Mesothelial cell of epicardium (in vitro differentiated cells): Measurements from ENCODE around the gene GLE1. TPM values are rescaled to one million over a fixed set of nuclear protein-coding genes. Genes with fewer than 3 reads are reported as not detected.
A peak's percentile ranks its signal among the peaks of the same experiment; 100 is the strongest.
"Not testable (repeated sequence)": the region's sequence is repeated elsewhere in the genome, so short reads cannot be mapped to it uniquely, and the experiment has no call there.

ENCODE experiments used
- DNase-seq, 2 experiments: peaks; one replicate each; pipeline ENCODE4 v3.0.0; 2021; ENCODE audit warnings: low spot score in 2 of 2; ENCODE audit not compliant: unreplicated experiment in 2 of 2
- H3K27ac Mint-ChIP-seq: 2 replicates; pipeline ENCODE4 v1.8.0; 2021; ENCODE audit warnings: mixed read lengths
- H3K27me3 Mint-ChIP-seq: 2 replicates; pipeline ENCODE4 v1.8.0; 2021; ENCODE audit warnings: low read depth, mixed read lengths
- H3K36me3 Mint-ChIP-seq: 2 replicates; pipeline ENCODE4 v1.8.0; 2021; ENCODE audit warnings: mixed read lengths
- H3K4me1 Mint-ChIP-seq: 2 replicates; pipeline ENCODE4 v1.8.0; 2021; ENCODE audit warnings: mixed read lengths
- H3K4me3 Mint-ChIP-seq: 2 replicates; pipeline ENCODE4 v1.8.0; 2021; ENCODE audit warnings: mild to moderate bottlenecking, moderate library complexity, mixed read lengths
- H3K9me3 Mint-ChIP-seq: 2 replicates; pipeline ENCODE4 v1.8.0; 2021; ENCODE audit warnings: mixed read lengths
- CTCF ChIP-seq: fragments of 200-600 bp; sonication (generic); IDR thresholded peaks from one replicate; pipeline ENCODE4 v1.5.0; 2021; ENCODE audit warnings: antibody characterized with exemption; ENCODE audit not compliant: unreplicated experiment
- total RNA-seq: library from RNA; stranded (reverse); gene quantifications from 3 replicates; pipeline ENCODE4 v1.2.1, GENCODE V29; 2021

Gene GLE1
- total RNA-seq, 1 donor from 2014 or later: 15.6 TPM

DNA sequence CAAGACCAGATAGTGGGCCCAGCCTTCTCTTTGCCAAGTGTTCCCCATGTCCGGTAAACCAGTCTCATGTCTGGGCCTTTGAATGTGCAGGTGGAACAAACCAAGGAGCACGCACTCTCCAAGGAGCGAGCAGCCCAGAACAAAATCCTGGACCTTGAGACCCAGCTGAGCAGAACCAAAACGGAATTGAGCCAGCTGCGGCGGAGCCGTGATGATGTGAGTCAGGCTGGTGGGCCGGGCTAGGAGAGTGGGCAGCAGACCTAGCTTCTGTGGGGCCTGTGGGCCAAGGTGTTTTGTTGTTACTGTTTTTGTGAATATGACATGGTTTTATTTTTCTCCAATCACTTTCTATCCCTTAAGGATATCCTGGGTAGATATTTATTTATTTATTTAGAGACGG, 5.6 kb upstream of the GLE1 start:
- Mint-ChIP-seq H3K9me3 (no peaks in the 10 kb centered on the region), H3K4me3 (no peak overlapping the region), H3K4me1 (peaks cover 7% of the 10 kb centered on the region), H3K36me3 (peaks cover 18% of the 10 kb centered on the region), H3K27ac (no peak overlapping the region), H3K27me3 (no peaks in the 10 kb centered on the region)
- DNase-seq: no peak
- TF ChIP-seq CTCF: no peak

GRCh38 chr9:128499920-128500319, 4.6 kb upstream of the GLE1 start:
- no peaks in the 10 kb centered on the region for H3K9me3 Mint-ChIP-seq

DNA sequence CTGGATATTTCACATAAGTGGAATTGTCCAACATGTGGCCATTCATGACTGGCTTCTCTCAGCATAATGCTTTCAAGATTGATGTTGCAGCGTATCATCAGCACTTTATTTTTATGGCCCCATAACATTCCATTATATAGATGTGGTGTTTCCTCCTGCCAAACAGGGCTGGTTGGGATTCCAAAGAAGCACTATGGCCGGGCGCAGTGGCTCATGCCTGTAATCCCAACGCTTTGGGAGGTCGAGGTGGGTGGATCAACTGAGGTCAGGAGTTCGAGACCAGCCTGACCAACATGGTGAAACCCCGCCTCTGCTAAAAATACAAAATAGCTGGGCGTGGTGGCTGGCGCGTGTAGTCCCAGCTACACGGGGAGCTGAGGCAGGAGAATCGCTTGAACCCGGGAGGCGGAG, 1.1 kb upstream of the GLE1 start:
- Mint-ChIP-seq H3K4me3 (peak overlapping the region; percentile 100), H3K36me3 (peaks cover 13% of the 10 kb centered on the region)
- not testable (repeated sequence) for H3K9me3 Mint-ChIP-seq

More at GRCh38 chr9:128499920-128500319, 4.6 kb upstream of the GLE1 start:
- no peaks in the 10 kb centered on the region for H3K27me3 Mint-ChIP-seq
- no peak for DNase-seq
- H3K27ac Mint-ChIP-seq: no peak overlapping the region
- no peak overlapping the region for H3K4me3 Mint-ChIP-seq
- H3K36me3 Mint-ChIP-seq: peaks cover 18% of the 10 kb centered on the region
- H3K4me1 Mint-ChIP-seq: peaks cover 8% of the 10 kb centered on the region
- no peak for TF ChIP-seq CTCF

GRCh38 chr9:128503870-128504269, 649 bp upstream of the GLE1 start:
- H3K27ac Mint-ChIP-seq: peak overlapping the region; percentile 71
- H3K9me3 Mint-ChIP-seq: no peaks in the 10 kb centered on the region
- peaks cover 12% of the 10 kb centered on the region for H3K36me3 Mint-ChIP-seq
- H3K27me3 Mint-ChIP-seq: no peaks in the 10 kb centered on the region
- DNase-seq: no peak
- TF ChIP-seq CTCF: no peak
- peak overlapping the region; percentile 100 for H3K4me3 Mint-ChIP-seq
- H3K4me1 Mint-ChIP-seq: peaks cover 14% of the 10 kb centered on the region

More for the DNA sequence above, 1.1 kb upstream of the GLE1 start:
- peak overlapping the region; percentile 61 for H3K27ac Mint-ChIP-seq
- peaks cover 14% of the 10 kb centered on the region for H3K4me1 Mint-ChIP-seq
- not testable (repeated sequence) for H3K27me3 Mint-ChIP-seq, DNase-seq

- peaks cover 8% of the 10 kb centered on the region for H3K36me3 Mint-ChIP-seq
- no peaks in the 10 kb centered on the region for H3K9me3 Mint-ChIP-seq
- H3K27me3 Mint-ChIP-seq: no peaks in the 10 kb centered on the region
- TF ChIP-seq CTCF: no peak
- H3K27ac Mint-ChIP-seq: peak overlapping the region; percentile 100
- H3K4me1 Mint-ChIP-seq: peaks cover 14% of the 10 kb centered on the region
- no peak for DNase-seq
- peak overlapping the region; percentile 100 for H3K4me3 Mint-ChIP-seq
These were observed 871 bp downstream of the GLE1 start for GRCh38 chr9:128505414-128505765.

- not testable (repeated sequence) for DNase-seq, H3K36me3 Mint-ChIP-seq, H3K27me3 Mint-ChIP-seq, H3K9me3 Mint-ChIP-seq
- H3K4me3 Mint-ChIP-seq: peak overlapping the region; percentile 100
- peaks cover 14% of the 10 kb centered on the region for H3K4me1 Mint-ChIP-seq
- peak overlapping the region; percentile 100 for H3K27ac Mint-ChIP-seq
These were observed 1.4 kb downstream of the GLE1 start for GRCh38 chr9:128505906-128506305.

DNA sequence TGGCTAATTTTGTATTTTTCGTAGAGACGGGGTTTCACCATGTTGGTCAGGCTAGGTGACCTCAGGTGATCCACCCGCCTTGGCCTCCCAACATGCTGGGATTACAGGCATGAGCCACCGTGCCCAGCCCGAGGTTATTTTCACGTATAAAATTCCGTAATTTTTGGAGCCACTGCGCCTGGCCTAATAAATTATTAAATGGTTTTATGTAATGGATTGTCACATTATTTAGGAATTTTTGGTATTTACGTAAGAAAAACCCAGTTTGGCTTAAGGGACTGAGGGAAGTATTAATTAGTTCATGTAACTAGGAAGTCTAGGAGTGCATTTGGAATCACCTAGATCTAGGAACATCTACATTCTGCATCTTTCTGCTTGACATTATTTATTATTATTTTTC, 8.3 kb downstream of the GLE1 start:
- Mint-ChIP-seq H3K4me3 (no peak overlapping the region), H3K27ac (no peak overlapping the region), H3K27me3 (no peaks in the 10 kb centered on the region), H3K4me1 (no peaks in the 10 kb centered on the region), H3K36me3 (peaks cover 31% of the 10 kb centered on the region), H3K9me3 (no peaks in the 10 kb centered on the region)
- no peak for DNase-seq
- no peak for TF ChIP-seq CTCF
